ENCODE results near the gene PEX5L. TPM values are rescaled to one million over a fixed set of nuclear protein-coding genes. Genes with fewer than 3 reads are reported as not detected.

The PEX5L gene
- total and polyA plus RNA-seq, 2 donors (not counting 1 experiment from before 2014, with no cell fraction given) = not detected

DNA sequence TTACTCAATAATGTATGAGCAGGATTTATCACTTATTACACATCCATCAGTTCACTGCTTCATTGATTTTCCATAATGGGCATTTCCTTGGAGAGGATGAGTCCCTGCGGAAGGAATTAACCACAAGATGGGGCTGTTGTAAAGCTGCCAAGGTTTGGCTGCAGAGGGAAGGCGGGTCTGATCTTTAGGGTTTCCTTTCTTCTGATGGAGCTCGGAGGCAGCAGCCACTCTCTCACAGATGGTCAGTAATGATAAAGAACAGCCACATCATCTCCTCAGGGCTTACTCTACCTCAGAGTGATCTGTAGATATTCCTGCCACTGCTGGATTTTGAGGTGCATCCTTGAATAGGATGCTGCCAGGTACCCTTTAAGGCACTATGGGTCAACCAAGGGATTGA, 268.7 kb downstream of the PEX5L start:
- no peak overlapping the region for H3K4me2 ChIP-seq (replicated peaks; ENCODE audit: low read depth, low read length, poor library complexity, severe bottlenecking)
- H3K4me1 ChIP-seq (ENCODE audit: control insufficient read depth in 2 of 2, insufficient read depth in 2 of 2, low read length in 2 of 2) = no peaks in the 10 kb centered on the region
- no peaks in the 10 kb centered on the region for H3K9me3 ChIP-seq (ENCODE audit: control extremely low read depth in 1 of 3, control insufficient read depth in 2 of 3, insufficient read depth in 1 of 3, low read length in 2 of 3)
- no peaks in the 10 kb centered on the region for H3K27me3 ChIP-seq (replicated peaks in 1 of 4; ENCODE audit: control extremely low read depth in 1 of 4, control insufficient read depth in 3 of 4, insufficient read depth in 4 of 4, low read length in 3 of 4)
- POLR2A ChIA-PET = no interaction called here
- ATAC-seq (ENCODE audit: low read depth) (no peak), DNase-seq (no peak)
- H4K20me1 ChIP-seq (ENCODE audit: control insufficient read depth, insufficient read depth, low read length, poor library complexity, severe bottlenecking) = no peaks in the 10 kb centered on the region
- Mint-ChIP-seq H3K4me3 (no peak overlapping the region), H3K4me1 (peaks cover 6% of the 10 kb centered on the region), H3K27ac (no peak overlapping the region), H3K9me3 (ENCODE audit: insufficient read depth) (no peaks in the 10 kb centered on the region), H3K27me3 (no peaks in the 10 kb centered on the region)
- H3K4me3 ChIP-seq (ENCODE audit: control extremely low read depth in 1 of 5, extremely low read depth in 1 of 5, insufficient read depth in 1 of 5, low read depth in 2 of 5, low read length in 4 of 5) = no peak overlapping the region
- no peaks in the 10 kb centered on the region for H3K79me2 ChIP-seq (ENCODE audit: control insufficient read depth, insufficient read depth, low read length)
- CTCF ChIA-PET = no interaction called here
- H3K9ac ChIP-seq (ENCODE audit: low read length) = no peak overlapping the region
- peaks cover 10 to 13% of the 10 kb centered on the region in 2 experiments for H3K36me3 ChIP-seq (replicated peaks in 1 of 2; ENCODE audit: control extremely low read depth in 1 of 2, control insufficient read depth in 1 of 2, extremely low read depth in 1 of 2, insufficient read depth in 2 of 2, low read length in 1 of 2)
- H2AFZ ChIP-seq (ENCODE audit: insufficient read depth, low read depth, low read length, poor library complexity, severe bottlenecking) = no peak overlapping the region
- no CpG with 5 or more reads among the region's 3 CpGs for WGBS (ENCODE audit: insufficient coverage)
- H3K27ac ChIP-seq (ENCODE audit: low read length in 2 of 2) = no peak overlapping the region
- TF ChIP-seq, protein P1, sequence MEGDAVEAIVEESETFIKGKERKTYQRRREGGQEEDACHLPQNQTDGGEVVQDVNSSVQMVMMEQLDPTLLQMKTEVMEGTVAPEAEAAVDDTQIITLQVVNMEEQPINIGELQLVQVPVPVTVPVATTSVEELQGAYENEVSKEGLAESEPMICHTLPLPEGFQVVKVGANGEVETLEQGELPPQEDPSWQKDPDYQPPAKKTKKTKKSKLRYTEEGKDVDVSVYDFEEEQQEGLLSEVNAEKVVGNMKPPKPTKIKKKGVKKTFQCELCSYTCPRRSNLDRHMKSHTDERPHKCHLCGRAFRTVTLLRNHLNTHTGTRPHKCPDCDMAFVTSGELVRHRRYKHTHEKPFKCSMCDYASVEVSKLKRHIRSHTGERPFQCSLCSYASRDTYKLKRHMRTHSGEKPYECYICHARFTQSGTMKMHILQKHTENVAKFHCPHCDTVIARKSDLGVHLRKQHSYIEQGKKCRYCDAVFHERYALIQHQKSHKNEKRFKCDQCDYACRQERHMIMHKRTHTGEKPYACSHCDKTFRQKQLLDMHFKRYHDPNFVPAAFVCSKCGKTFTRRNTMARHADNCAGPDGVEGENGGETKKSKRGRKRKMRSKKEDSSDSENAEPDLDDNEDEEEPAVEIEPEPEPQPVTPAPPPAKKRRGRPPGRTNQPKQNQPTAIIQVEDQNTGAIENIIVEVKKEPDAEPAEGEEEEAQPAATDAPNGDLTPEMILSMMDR (IDR thresholded peaks at IDR 0.05) = no peak
- TF ChIP-seq EZH2 (IDR thresholded peaks at IDR 0.05; ENCODE audit: borderline replicate concordance, insufficient read depth, low read depth, low read length, poor library complexity, severe bottlenecking) = no peak
- intact Hi-C loops (cut with micrococcal nuclease) = no loop called here

DNA sequence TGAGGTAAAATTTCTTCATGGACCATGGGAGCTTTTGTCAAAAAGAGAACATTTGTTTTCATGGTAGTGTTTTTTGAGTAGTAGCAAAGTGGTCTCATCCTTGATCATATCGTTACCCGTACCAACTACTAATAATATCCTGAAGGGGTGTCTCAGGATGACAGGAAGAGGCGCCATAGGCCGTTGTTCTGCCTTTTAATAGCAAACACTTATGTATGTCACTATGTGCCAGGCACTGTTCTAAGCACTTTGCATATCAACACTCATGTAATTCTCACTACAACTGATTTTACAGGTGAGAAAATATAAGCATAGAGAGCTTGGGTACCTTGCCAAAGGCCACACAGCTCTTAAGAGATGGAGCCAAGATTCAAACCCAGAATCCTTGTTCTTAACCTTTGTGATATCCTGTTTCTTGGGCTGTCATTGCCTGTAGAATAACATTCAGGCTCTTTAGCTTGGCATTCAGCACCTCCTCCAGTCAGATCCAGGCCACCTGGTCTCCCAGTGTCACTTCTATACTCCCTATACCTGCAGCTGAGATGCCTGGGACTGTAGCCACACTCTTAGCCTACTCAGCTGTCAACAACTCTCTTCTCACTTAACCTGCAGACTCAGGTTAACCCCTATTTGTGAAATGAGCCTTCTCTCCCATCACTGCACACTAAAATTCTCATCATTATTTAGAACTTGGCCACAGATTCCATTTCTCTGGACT, 270.2 kb downstream of the PEX5L start:
- H3K27me3 Mint-ChIP-seq = no peaks in the 10 kb centered on the region
- ATAC-seq (ENCODE audit: low read depth) = no peak
- H3K9me3 ChIP-seq (ENCODE audit: control extremely low read depth in 1 of 3, control insufficient read depth in 2 of 3, insufficient read depth in 1 of 3, low read length in 2 of 3) = no peaks in the 10 kb centered on the region
- H3K36me3 ChIP-seq (replicated peaks in 1 of 2; ENCODE audit: control extremely low read depth in 1 of 2, control insufficient read depth in 1 of 2, extremely low read depth in 1 of 2, insufficient read depth in 2 of 2, low read length in 1 of 2) = peaks cover 11 to 13% of the 10 kb centered on the region in 2 experiments
- H3K4me1 ChIP-seq (ENCODE audit: control insufficient read depth in 2 of 2, insufficient read depth in 2 of 2, low read length in 2 of 2) = no peaks in the 10 kb centered on the region
- no peak overlapping the region for H3K4me3 ChIP-seq (ENCODE audit: control extremely low read depth in 1 of 5, extremely low read depth in 1 of 5, insufficient read depth in 1 of 5, low read depth in 2 of 5, low read length in 4 of 5)
- no peak overlapping the region for H3K27ac Mint-ChIP-seq
- TF ChIP-seq EZH2 (IDR thresholded peaks at IDR 0.05; ENCODE audit: borderline replicate concordance, insufficient read depth, low read depth, low read length, poor library complexity, severe bottlenecking) = no peak
- TF ChIP-seq, protein P1 (IDR thresholded peaks at IDR 0.05) = no peak
- WGBS (ENCODE audit: insufficient coverage) = no CpG with 5 or more reads among the region's 4 CpGs
- H3K4me1 Mint-ChIP-seq = peaks cover 6% of the 10 kb centered on the region
- H4K20me1 ChIP-seq (ENCODE audit: control insufficient read depth, insufficient read depth, low read length, poor library complexity, severe bottlenecking) = no peaks in the 10 kb centered on the region
- no peak for DNase-seq
- H3K4me2 ChIP-seq (replicated peaks; ENCODE audit: low read depth, low read length, poor library complexity, severe bottlenecking) = no peak overlapping the region
- POLR2A ChIA-PET = no interaction called here
- no peaks in the 10 kb centered on the region for H3K79me2 ChIP-seq (ENCODE audit: control insufficient read depth, insufficient read depth, low read length)
- no peak overlapping the region for H3K9ac ChIP-seq (ENCODE audit: low read length)
- H3K27ac ChIP-seq (ENCODE audit: low read length in 2 of 2) = no peak overlapping the region
- H3K9me3 Mint-ChIP-seq (ENCODE audit: insufficient read depth) = no peaks in the 10 kb centered on the region
- H2AFZ ChIP-seq (ENCODE audit: insufficient read depth, low read depth, low read length, poor library complexity, severe bottlenecking) = no peak overlapping the region
- intact Hi-C loops (cut with micrococcal nuclease) = no loop called here
- no peaks in the 10 kb centered on the region for H3K27me3 ChIP-seq (replicated peaks in 1 of 4; ENCODE audit: control extremely low read depth in 1 of 4, control insufficient read depth in 3 of 4, insufficient read depth in 4 of 4, low read length in 3 of 4)
- no peak overlapping the region for H3K4me3 Mint-ChIP-seq
- CTCF ChIA-PET = no interaction called here
